H9 (cell line): ENCODE data around the gene TMEFF2. TPM values are rescaled to one million over a fixed set of nuclear protein-coding genes. Genes with fewer than 3 reads are reported as not detected.

Source experiments
- DNase-seq: peaks from one replicate; pipeline ENCODE4 v3.0.0-alpha.2; 2017
- H2AFZ ChIP-seq: one replicate; pipeline ENCODE4 v1.6.1; 2013; ENCODE audit warnings: mild to moderate bottlenecking, low read length, control low read depth, moderate library complexity
- H2AK5ac ChIP-seq: 2 replicates; pipeline ENCODE4 v1.6.1; 2013; ENCODE audit warnings: low read length, control low read depth, mixed read lengths; ENCODE audit not compliant: insufficient read length
- H2BK120ac ChIP-seq: one replicate; pipeline ENCODE4 v1.6.1; 2013; ENCODE audit warnings: low read depth, mild to moderate bottlenecking, low read length, control low read depth, inconsistent platforms; ENCODE audit not compliant: poor library complexity, severe bottlenecking
- H2BK12ac ChIP-seq: 2 replicates; pipeline ENCODE4 v1.6.1; 2013; ENCODE audit warnings: low read length, control low read depth, mixed read lengths, low read depth; ENCODE audit not compliant: insufficient read length
- H2BK15ac ChIP-seq: 2 replicates; pipeline ENCODE4 v1.6.1; 2013; ENCODE audit warnings: low read depth, low read length, control low read depth
- H2BK20ac ChIP-seq: one replicate; pipeline ENCODE4 v1.6.1; 2013; ENCODE audit warnings: low read depth, mild to moderate bottlenecking, low read length, control low read depth, inconsistent platforms; ENCODE audit not compliant: poor library complexity, severe bottlenecking
- H2BK5ac ChIP-seq: 2 replicates; pipeline ENCODE4 v1.6.1; 2013; ENCODE audit warnings: low read length, control low read depth, mixed read lengths; ENCODE audit not compliant: insufficient read length
- H3K14ac ChIP-seq: 2 replicates; pipeline ENCODE4 v1.6.1; 2013; ENCODE audit warnings: low read length, control low read depth; ENCODE audit not compliant: insufficient read depth
- H3K18ac ChIP-seq: 2 replicates; pipeline ENCODE4 v1.6.1; 2013; ENCODE audit warnings: low read depth, mild to moderate bottlenecking, mixed read lengths, low read length, control low read depth; ENCODE audit not compliant: insufficient read length
- H3K23ac ChIP-seq: 2 replicates; pipeline ENCODE4 v1.6.1; 2013; ENCODE audit warnings: low read length, control low read depth, mixed read lengths, low read depth; ENCODE audit not compliant: insufficient read length
- H3K23me2 ChIP-seq: 2 replicates; pipeline ENCODE4 v1.6.1; 2013; ENCODE audit warnings: low read depth, mild to moderate bottlenecking, mixed read lengths, low read length, control low read depth; ENCODE audit not compliant: insufficient read length, poor library complexity, severe bottlenecking
- H3K27ac ChIP-seq: 2 replicates; pipeline ENCODE4 v1.5.1; 2013; ENCODE audit warnings: low read length, control low read depth, mixed read lengths, low read depth; ENCODE audit not compliant: insufficient read length
- H3K27me3 ChIP-seq: 2 replicates; pipeline ENCODE4 v1.6.1; 2013; ENCODE audit warnings: low read length, control low read depth, inconsistent platforms; ENCODE audit not compliant: insufficient read depth
- H3K4ac ChIP-seq: 2 replicates; pipeline ENCODE4 v1.6.1; 2013; ENCODE audit warnings: low read depth, mild to moderate bottlenecking, control low read depth, inconsistent platforms, low read length, moderate library complexity
- H3K4me1 ChIP-seq: 2 replicates; pipeline ENCODE4 v1.6.1; 2013; ENCODE audit warnings: low read length, control low read depth, inconsistent platforms; ENCODE audit not compliant: insufficient read depth
- H3K4me2 ChIP-seq: 2 replicates; pipeline ENCODE4 v1.6.1; 2013; ENCODE audit warnings: low read length, control low read depth, mixed read lengths; ENCODE audit not compliant: insufficient read length, insufficient read depth
- H3K56ac ChIP-seq: 2 replicates; pipeline ENCODE4 v1.6.1; 2013; ENCODE audit warnings: low read depth, mild to moderate bottlenecking, mixed read lengths, low read length, control low read depth; ENCODE audit not compliant: insufficient read length
- H3K79me1 ChIP-seq: 2 replicates; pipeline ENCODE4 v1.6.1; 2013; ENCODE audit warnings: low read depth, mild to moderate bottlenecking, moderate library complexity, low read length, control low read depth, inconsistent platforms; ENCODE audit not compliant: insufficient read depth, poor library complexity, severe bottlenecking
- H3K79me2 ChIP-seq: 2 replicates; pipeline ENCODE4 v1.6.1; 2013; ENCODE audit warnings: low read length, control low read depth, inconsistent platforms; ENCODE audit not compliant: insufficient read depth
- H3K9ac ChIP-seq: 2 replicates; pipeline ENCODE4 v1.6.1; 2013; ENCODE audit warnings: low read length, control low read depth, mixed read lengths; ENCODE audit not compliant: insufficient read length; ENCODE audit errors: extremely low read depth
- H3K9me3 ChIP-seq: one replicate; pipeline ENCODE4 v1.6.1; 2013; ENCODE audit warnings: low read depth, low read length, inconsistent platforms; ENCODE audit not compliant: control insufficient read depth
- H3T11ph ChIP-seq: one replicate; pipeline ENCODE4 v1.6.1; 2013; ENCODE audit warnings: mild to moderate bottlenecking, low read length, control low read depth, inconsistent platforms
- H4K20me1 ChIP-seq: one replicate; pipeline ENCODE4 v1.6.1; 2013; ENCODE audit not compliant: control insufficient read depth, insufficient read length, insufficient read depth
- H4K5ac ChIP-seq: 2 replicates; pipeline ENCODE4 v1.6.1; 2013; ENCODE audit warnings: low read depth, mild to moderate bottlenecking, mixed read lengths, low read length, control low read depth; ENCODE audit not compliant: insufficient read length
- H4K8ac ChIP-seq: replicated peaks from 2 replicates; pipeline ENCODE4 v1.6.1; 2013; ENCODE audit warnings: low read length, control low read depth, mixed read lengths, low read depth; ENCODE audit not compliant: insufficient read length
- H4K91ac ChIP-seq: 2 replicates; pipeline ENCODE4 v1.6.1; 2013; ENCODE audit warnings: low read depth, mild to moderate bottlenecking, moderate library complexity, mixed read lengths, low read length, control low read depth; ENCODE audit not compliant: insufficient read length
- H3K27ac Mint-ChIP-seq, 3 experiments: 2 replicates in 2 of 3; 3 replicates in 1 of 3; pipeline ENCODE4 v1.8.0; 2020 to 2021; ENCODE audit warnings: mixed read lengths in 3 of 3, mild to moderate bottlenecking in 1 of 3, moderate library complexity in 1 of 3
- H3K27me3 Mint-ChIP-seq: 2 replicates; pipeline ENCODE4 v1.8.0; 2021; ENCODE audit warnings: low read depth, mild to moderate bottlenecking, moderate library complexity, mixed read lengths
- H3K36me3 Mint-ChIP-seq, 3 experiments: 2 replicates in 2 of 3; 3 replicates in 1 of 3; pipeline ENCODE4 v1.8.0; 2020 to 2021; ENCODE audit warnings: low read depth in 3 of 3, mixed read lengths in 3 of 3; ENCODE audit not compliant: insufficient read depth in 1 of 3
- H3K4me1 Mint-ChIP-seq, 2 experiments: 2 replicates each; pipeline ENCODE4 v1.8.0; 2020; ENCODE audit warnings: mixed read lengths in 2 of 2
- H3K4me3 Mint-ChIP-seq, 2 experiments: 2 replicates in 1 of 2; 3 replicates in 1 of 2; pipeline ENCODE4 v1.8.0; 2020 to 2021; ENCODE audit warnings: mild to moderate bottlenecking in 2 of 2, mixed read lengths in 2 of 2, moderate library complexity in 1 of 2
- H3K9me3 Mint-ChIP-seq, 2 experiments: 2 replicates in 1 of 2; 3 replicates in 1 of 2; pipeline ENCODE4 v1.8.0; 2020; ENCODE audit warnings: mild to moderate bottlenecking in 2 of 2, mixed read lengths in 2 of 2, moderate library complexity in 1 of 2
- WGBS: extraction: QIAGEN DNeasy Blood & Tissue Kit; methylation state at CpG from one replicate; pipeline ENCODE4 v1.1.7; 2013; ENCODE audit warnings: missing lambda C conversion rate, low lambda C conversion rate, mixed read lengths; ENCODE audit not compliant: insufficient read length; ENCODE audit errors: extremely low coverage; 5-methylcytosine and 5-hydroxymethylcytosine counted together
- total RNA-seq: library from RNA; stranded (reverse); gene quantifications from 2 replicates; pipeline ENCODE4 v1.2.1, GENCODE V29; 2021
- TF ChIP-seq, protein P1 (sequence below): fragments of 200-600 bp; sonication (generic); conservative IDR thresholded peaks from 3 replicates; pipeline ENCODE4 v1.8.0; 2021; ENCODE audit warnings: antibody characterized with exemption, mild to moderate bottlenecking

Gene TMEFF2
- total RNA-seq, 1 experiment from 2014 or later: 0.39 TPM

DNA sequence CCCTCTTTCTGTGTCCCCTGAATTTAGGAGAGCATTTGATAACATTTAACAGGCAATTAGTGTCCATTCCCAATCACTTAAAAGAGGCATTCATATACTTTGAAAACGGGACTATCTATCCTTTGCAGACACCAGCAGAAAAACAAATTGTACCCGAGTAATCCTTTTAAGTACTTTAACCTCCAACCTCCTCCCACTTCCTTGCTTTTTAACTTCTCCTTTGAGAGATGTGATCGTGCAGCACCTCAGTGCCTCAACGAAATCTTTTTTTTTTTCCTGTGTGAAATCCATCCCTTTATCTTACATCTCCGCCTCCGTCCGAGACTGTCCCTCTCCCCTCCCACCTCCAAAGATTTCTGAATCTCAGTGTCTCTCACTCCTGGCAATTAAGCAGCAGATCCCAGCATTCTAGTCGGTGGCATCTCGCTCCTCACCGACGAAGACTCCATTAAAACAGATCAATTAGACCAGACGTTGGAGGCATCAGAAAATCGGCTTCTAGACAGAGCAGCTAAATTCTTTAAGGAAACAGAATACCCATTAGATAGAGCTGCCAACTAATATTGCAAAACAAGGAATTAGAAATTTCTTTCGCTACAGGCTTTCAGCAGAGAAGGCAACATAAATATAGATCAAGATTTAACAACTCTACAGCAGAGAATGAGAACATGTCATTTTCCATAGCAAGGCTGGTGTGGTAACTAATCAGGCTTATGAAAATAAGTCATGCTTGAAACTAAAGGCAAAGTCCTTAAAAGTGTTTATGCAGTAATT is 1.9 kb upstream of the TMEFF2 start:
- no peak overlapping the region for H3K14ac ChIP-seq
- DNase-seq: no peak
- Mint-ChIP-seq H3K36me3 (no peaks in the 10 kb centered on the region; a peak in 1 of 7 replicates), H3K27me3 (peaks cover 71% of the 10 kb centered on the region), H3K9me3 (no peaks in the 10 kb centered on the region), H3K27ac (no peak overlapping the region; a peak in 1 of 7 replicates), H3K4me3 (peak overlapping the region; percentile 71 to 84), H3K4me1 (peaks cover 20 to 26% of the 10 kb centered on the region in 2 experiments)
- H3K27me3 ChIP-seq: peaks cover 28% of the 10 kb centered on the region
- no peaks in the 10 kb centered on the region for H3K4me1 ChIP-seq
- WGBS: no CpG with 5 or more reads among the region's 14 CpGs
- H3K79me2 ChIP-seq: no peaks in the 10 kb centered on the region
- no peak overlapping the region for H3K27ac ChIP-seq
- no peak overlapping the region for H4K91ac ChIP-seq
- no peaks in the 10 kb centered on the region for H3K9me3 ChIP-seq
- no peak overlapping the region for H2BK120ac ChIP-seq
- H3K79me1 ChIP-seq: no peaks in the 10 kb centered on the region
- no peak overlapping the region for H2AFZ ChIP-seq
- peaks cover 14% of the 10 kb centered on the region for H3K23me2 ChIP-seq
- no peak overlapping the region for H2BK12ac ChIP-seq
- H3K4me2 ChIP-seq: peak overlapping the region; percentile 77
- H3K23ac ChIP-seq: no peak overlapping the region
- H3K56ac ChIP-seq: no peak overlapping the region
- H4K20me1 ChIP-seq: no peaks in the 10 kb centered on the region
- TF ChIP-seq, protein P1, sequence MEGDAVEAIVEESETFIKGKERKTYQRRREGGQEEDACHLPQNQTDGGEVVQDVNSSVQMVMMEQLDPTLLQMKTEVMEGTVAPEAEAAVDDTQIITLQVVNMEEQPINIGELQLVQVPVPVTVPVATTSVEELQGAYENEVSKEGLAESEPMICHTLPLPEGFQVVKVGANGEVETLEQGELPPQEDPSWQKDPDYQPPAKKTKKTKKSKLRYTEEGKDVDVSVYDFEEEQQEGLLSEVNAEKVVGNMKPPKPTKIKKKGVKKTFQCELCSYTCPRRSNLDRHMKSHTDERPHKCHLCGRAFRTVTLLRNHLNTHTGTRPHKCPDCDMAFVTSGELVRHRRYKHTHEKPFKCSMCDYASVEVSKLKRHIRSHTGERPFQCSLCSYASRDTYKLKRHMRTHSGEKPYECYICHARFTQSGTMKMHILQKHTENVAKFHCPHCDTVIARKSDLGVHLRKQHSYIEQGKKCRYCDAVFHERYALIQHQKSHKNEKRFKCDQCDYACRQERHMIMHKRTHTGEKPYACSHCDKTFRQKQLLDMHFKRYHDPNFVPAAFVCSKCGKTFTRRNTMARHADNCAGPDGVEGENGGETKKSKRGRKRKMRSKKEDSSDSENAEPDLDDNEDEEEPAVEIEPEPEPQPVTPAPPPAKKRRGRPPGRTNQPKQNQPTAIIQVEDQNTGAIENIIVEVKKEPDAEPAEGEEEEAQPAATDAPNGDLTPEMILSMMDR: no peak
- H3K9ac ChIP-seq: no peak overlapping the region
- no peak overlapping the region for H4K8ac ChIP-seq
- H2BK5ac ChIP-seq: no peak overlapping the region
- H2AK5ac ChIP-seq: no peak overlapping the region
- H2BK20ac ChIP-seq: no peak overlapping the region
- no peak overlapping the region for H3K18ac ChIP-seq
- no peak overlapping the region for H3T11ph ChIP-seq
- H2BK15ac ChIP-seq: no peak overlapping the region
- no peak overlapping the region for H3K4ac ChIP-seq
- H4K5ac ChIP-seq: no peak overlapping the region
